Measurements from ENCODE around the gene FOXR1. TPM values are rescaled to one million over a fixed set of nuclear protein-coding genes. Genes with fewer than 3 reads are reported as not detected.

The FOXR1 gene
- polyA plus RNA-seq, 4 donors, result not detected

- H3K36me3 ChIP-seq (ENCODE audit: control insufficient read depth in 3 of 3, insufficient read depth in 2 of 3, low read depth in 1 of 3, low read length in 3 of 3), result peaks cover 0 to 50% (median 2%) of the 10 kb centered on the region in 3 donors
- H3K27ac ChIP-seq (ENCODE audit: low read depth in 1 of 3, low read length in 2 of 3), result peak overlapping the region; percentile 85 to 96 (median 88)
- H3K4me1 ChIP-seq (ENCODE audit: control insufficient read depth in 3 of 3, insufficient read depth in 2 of 3, low read depth in 1 of 3, low read length in 2 of 3), result peaks cover 0 to 29% (median 2%) of the 10 kb centered on the region in 3 donors
- H3K4me3 ChIP-seq (ENCODE audit: low read depth in 1 of 3, low read length in 3 of 3), result peak overlapping the region in 2 of 3 donors; percentile 82 to 87
- no peaks in the 10 kb centered on the region for H3K27me3 ChIP-seq (ENCODE audit: control insufficient read depth in 3 of 3, insufficient read depth in 3 of 3, low read length in 3 of 3)
- no peak for FAIRE-seq
- WGBS, 3 donors, result 13 to 70% (median 55%) methylated on average over 1 of the region's 1 CpG
- no peak for DNase-seq
- no peaks in the 10 kb centered on the region for H3K9me3 ChIP-seq (ENCODE audit: control insufficient read depth in 2 of 2, insufficient read depth in 1 of 2, low read depth in 1 of 2, low read length in 1 of 2)
Observed at GRCh38 chr11:119029069-119029339, 57.4 kb downstream of the FOXR1 start.

GRCh38 chr11:119029340-119030028 is 57.9 kb downstream of the FOXR1 start:
- Histone ChIP-seq H3K27me3 (ENCODE audit: control insufficient read depth in 3 of 3, insufficient read depth in 3 of 3, low read length in 3 of 3) (no peaks in the 10 kb centered on the region), H3K9me3 (ENCODE audit: control insufficient read depth in 2 of 2, insufficient read depth in 1 of 2, low read depth in 1 of 2, low read length in 1 of 2) (no peaks in the 10 kb centered on the region), H3K4me1 (ENCODE audit: control insufficient read depth in 3 of 3, insufficient read depth in 2 of 3, low read depth in 1 of 3, low read length in 2 of 3) (peaks cover 0 to 24% (median 0%) of the 10 kb centered on the region in 3 donors), H3K27ac (ENCODE audit: low read depth in 1 of 3, low read length in 2 of 3) (peak overlapping the region; percentile 85 to 96 (median 88)), H3K36me3 (ENCODE audit: control insufficient read depth in 3 of 3, insufficient read depth in 2 of 3, low read depth in 1 of 3, low read length in 3 of 3) (peaks cover 0 to 47% (median 2%) of the 10 kb centered on the region in 3 donors), H3K4me3 (ENCODE audit: low read depth in 1 of 3, low read length in 3 of 3) (peak overlapping the region in 2 of 3 donors; percentile 82 to 87)
- DNase-seq, result peak; percentile 94 to 97
- WGBS, 3 donors, result 8 to 44% (median 27%) methylated on average over 10 of the region's 10 CpGs
- no peak for FAIRE-seq

GRCh38 chr11:119030029-119030328 is 58.4 kb downstream of the FOXR1 start:
- FAIRE-seq, result no peak
- H3K4me3 ChIP-seq (ENCODE audit: low read depth in 1 of 3, low read length in 3 of 3), result peak overlapping the region; percentile 78 to 87 (median 82)
- H3K4me1 ChIP-seq (ENCODE audit: control insufficient read depth in 3 of 3, insufficient read depth in 2 of 3, low read depth in 1 of 3, low read length in 2 of 3), result peaks cover 0 to 19% (median 0%) of the 10 kb centered on the region in 3 donors
- WGBS, 3 donors, result 0 to 5% (median 2%) methylated on average over 12 to 13 of the region's 13 CpGs
- H3K27me3 ChIP-seq (ENCODE audit: control insufficient read depth in 3 of 3, insufficient read depth in 3 of 3, low read length in 3 of 3), result no peaks in the 10 kb centered on the region
- DNase-seq, result peak in 1 of 2 donors; percentile 16
- peaks cover 0 to 42% (median under 1%) of the 10 kb centered on the region in 3 donors for H3K36me3 ChIP-seq (ENCODE audit: control insufficient read depth in 3 of 3, insufficient read depth in 2 of 3, low read depth in 1 of 3, low read length in 3 of 3)
- H3K27ac ChIP-seq (ENCODE audit: low read depth in 1 of 3, low read length in 2 of 3), result peak overlapping the region; percentile 85 to 96 (median 88)
- no peaks in the 10 kb centered on the region for H3K9me3 ChIP-seq (ENCODE audit: control insufficient read depth in 2 of 2, insufficient read depth in 1 of 2, low read depth in 1 of 2, low read length in 1 of 2)

- peaks cover 0 to 14% (median 0%) of the 10 kb centered on the region in 3 donors for H3K4me1 ChIP-seq (ENCODE audit: control insufficient read depth in 3 of 3, insufficient read depth in 2 of 3, low read depth in 1 of 3, low read length in 2 of 3)
- peak within 1 kb of the TSS; percentile 85 to 96 (median 88) for H3K27ac ChIP-seq (ENCODE audit: low read depth in 1 of 3, low read length in 2 of 3)
- no peaks in the 10 kb centered on the region for H3K27me3 ChIP-seq (ENCODE audit: control insufficient read depth in 3 of 3, insufficient read depth in 3 of 3, low read length in 3 of 3)
- no peaks in the 10 kb centered on the region for H3K9me3 ChIP-seq (ENCODE audit: control insufficient read depth in 2 of 2, insufficient read depth in 1 of 2, low read depth in 1 of 2, low read length in 1 of 2)
- WGBS, 3 donors, result 0 to 1% (median 1%) methylated on average over 39 to 67 of the region's 67 CpGs
- H3K4me3 ChIP-seq (ENCODE audit: low read depth in 1 of 3, low read length in 3 of 3), result peak within 1 kb of the TSS; percentile 78 to 87 (median 82)
- peaks cover 0 to 37% (median 0%) of the 10 kb centered on the region in 3 donors for H3K36me3 ChIP-seq (ENCODE audit: control insufficient read depth in 3 of 3, insufficient read depth in 2 of 3, low read depth in 1 of 3, low read length in 3 of 3)
- FAIRE-seq, result no peak
- peak; percentile 99 for DNase-seq
Observed at GRCh38 chr11:119030329-119031047, 58.9 kb downstream of the FOXR1 start, which contains the start of gene SLC37A4. SLC37A4 (minus strand) TSS chr11:119030877.

Other genes with a start within 250 kb of the FOXR1 start
- gene DDX6, start 180.6 kb upstream of the FOXR1 start, polyA plus RNA-seq, result 10 to 100 TPM; 16.1 to 72.1 (median 22.2) TPM
- under 1 TPM; 0.15 to 0.61 (median 0.38) TPM for gene CXCR5, start 87.9 kb upstream of the FOXR1 start, polyA plus RNA-seq
- gene BCL9L, start 45.8 kb upstream of the FOXR1 start, polyA plus RNA-seq, result 10 to 100 TPM; 11.6 to 29.6 (median 18.9) TPM
- under 1 TPM in 1 of 4 donors, not detected in 3; 0.04 TPM for gene UPK2, start 15.5 kb upstream of the FOXR1 start, polyA plus RNA-seq
- 10 to 100 TPM; 12.9 to 50.1 (median 28.6) TPM for gene CENATAC, start 26.4 kb downstream of the FOXR1 start, polyA plus RNA-seq
- gene RPS25, start 46.6 kb downstream of the FOXR1 start, polyA plus RNA-seq, result 1,000 to 10,000 TPM; 1,156 to 2,444 (median 1,720) TPM
- 100 to 1,000 TPM in 1 of 4 donors, 10 to 100 TPM in 3; 59.1 to 103 (median 79.7) TPM for gene TRAPPC4, start 47.0 kb downstream of the FOXR1 start, polyA plus RNA-seq
- 100 to 1,000 TPM in 2 of 4 donors, 10 to 100 TPM in 2; 57.9 to 250 (median 96.9) TPM for gene SLC37A4, start 59.1 kb downstream of the FOXR1 start, polyA plus RNA-seq
- gene HYOU1, start 85.4 kb downstream of the FOXR1 start, polyA plus RNA-seq, result 100 to 1,000 TPM in 1 of 4 donors, 10 to 100 TPM in 3; 17.4 to 127 (median 53.3) TPM
- gene VPS11, start 96.1 kb downstream of the FOXR1 start, polyA plus RNA-seq, result 10 to 100 TPM; 26.0 to 56.4 (median 40.9) TPM
- gene HMBS, start 113.1 kb downstream of the FOXR1 start, polyA plus RNA-seq, result 10 to 100 TPM; 18.4 to 45.3 (median 20.5) TPM
- gene DPAGT1, start 130.1 kb downstream of the FOXR1 start, polyA plus RNA-seq, result 10 to 100 TPM; 10.8 to 51.2 (median 30.5) TPM
- 10 to 100 TPM; 14.9 to 21.7 (median 17.8) TPM for gene C2CD2L, start 135.6 kb downstream of the FOXR1 start, polyA plus RNA-seq
- 10 to 100 TPM; 12.3 to 37.5 (median 19.3) TPM for gene HINFP, start 149.8 kb downstream of the FOXR1 start, polyA plus RNA-seq
- under 1 TPM in 3 of 4 donors, not detected in 1; 0.27 to 0.73 (median 0.34) TPM for gene ABCG4, start 177.3 kb downstream of the FOXR1 start, polyA plus RNA-seq
- gene NLRX1, start 197.0 kb downstream of the FOXR1 start, polyA plus RNA-seq, result 10 to 100 TPM in 1 of 4 donors, 1 to 10 TPM in 3; 3.5 to 13.0 (median 6.6) TPM
- 100 to 1,000 TPM in 2 of 4 donors, 10 to 100 TPM in 2; 33.6 to 258 (median 98.5) TPM for gene NHERF4, start 213.7 kb downstream of the FOXR1 start, polyA plus RNA-seq
- gene CBL, start 234.6 kb downstream of the FOXR1 start, polyA plus RNA-seq, result 10 to 100 TPM in 1 of 4 donors, 1 to 10 TPM in 3; 2.2 to 10.1 (median 4.3) TPM

Data from small intestine (tissue), 7 donors.